DOHH2 (cell line): Measurements from ENCODE around the gene C19orf85.
A peak's percentile ranks its signal among the peaks of the same experiment; 100 is the strongest.

ENCODE experiments used
- H3F3A ChIP-seq: fragments of 200-600 bp; sonication (generic), shearing (Covaris generic); 2 replicates; pipeline ENCODE4 v1.6.0; 2016; ENCODE audit warnings: antibody characterized with exemption, mild to moderate bottlenecking; ENCODE audit not compliant: control insufficient read depth, insufficient read depth
- H3K27ac ChIP-seq: fragments of 200-600 bp; sonication (generic); 2 replicates; pipeline ENCODE4 v1.5.1; 2014; ENCODE audit warnings: low read depth, mild to moderate bottlenecking, low read length, moderate library complexity
- H3K27me3 ChIP-seq: fragments of 200-600 bp; sonication (generic); 2 replicates; pipeline ENCODE4 v1.6.1; 2014; ENCODE audit warnings: mild to moderate bottlenecking, low read length, mixed read lengths; ENCODE audit not compliant: control insufficient read depth
- H3K36me3 ChIP-seq: fragments of 200-600 bp; sonication (generic); 2 replicates; pipeline ENCODE4 v1.6.1; 2014; ENCODE audit warnings: mild to moderate bottlenecking, low read length, moderate library complexity, mixed read lengths; ENCODE audit not compliant: control insufficient read depth
- H3K4me1 ChIP-seq: fragments of 200-600 bp; sonication (generic); 2 replicates; pipeline ENCODE4 v1.6.1; 2014; ENCODE audit warnings: mild to moderate bottlenecking, low read length, mixed read lengths; ENCODE audit not compliant: control insufficient read depth
- H3K4me2 ChIP-seq: fragments of 200-600 bp; sonication (generic); 2 replicates; pipeline ENCODE4 v1.6.0; 2014; ENCODE audit warnings: mild to moderate bottlenecking, low read length, moderate library complexity
- H3K4me3 ChIP-seq: fragments of 200-600 bp; sonication (generic); 2 replicates; pipeline ENCODE4 v1.5.1; 2014; ENCODE audit warnings: mild to moderate bottlenecking, low read length, mixed read lengths
- H3K79me2 ChIP-seq: fragments of 200-600 bp; sonication (generic); 2 replicates; pipeline ENCODE4 v1.6.1; 2014; ENCODE audit warnings: mild to moderate bottlenecking, low read length, mixed read lengths; ENCODE audit not compliant: control insufficient read depth
- H3K9me2 ChIP-seq: fragments of 200-600 bp; sonication (generic); replicated peaks from 2 replicates; pipeline ENCODE4 v1.6.1; 2014; ENCODE audit warnings: mild to moderate bottlenecking, low read length, mixed read lengths; ENCODE audit not compliant: control insufficient read depth
- H3K9me3 ChIP-seq: fragments of 200-600 bp; sonication (generic); 2 replicates; pipeline ENCODE4 v1.6.1; 2014; ENCODE audit warnings: antibody characterized with exemption, low read length, mixed read lengths; ENCODE audit not compliant: control insufficient read depth, insufficient read depth
- H4K20me1 ChIP-seq: fragments of 200-600 bp; sonication (generic); 2 replicates; pipeline ENCODE4 v1.6.0; 2014; ENCODE audit warnings: low read depth, mild to moderate bottlenecking, antibody characterized with exemption, low read length, moderate library complexity; ENCODE audit not compliant: control insufficient read depth, insufficient read depth
- EZH2phosphoT487 ChIP-seq: fragments of 200-600 bp; sonication (generic); IDR thresholded peaks from 2 replicates; pipeline ENCODE4 v1.6.1; 2017; ENCODE audit warnings: borderline replicate concordance, mild to moderate bottlenecking, antibody characterized with exemption, low read length, moderate library complexity, mixed read lengths
- TF ChIP-seq, protein P1 (sequence below): fragments of 200-600 bp; sonication (generic); IDR thresholded peaks from one replicate; pipeline ENCODE4 v1.5.1; 2014; ENCODE audit warnings: antibody characterized with exemption, mild to moderate bottlenecking, low read depth, low read length; ENCODE audit not compliant: poor library complexity, severe bottlenecking

C19orf85 gene

DNA sequence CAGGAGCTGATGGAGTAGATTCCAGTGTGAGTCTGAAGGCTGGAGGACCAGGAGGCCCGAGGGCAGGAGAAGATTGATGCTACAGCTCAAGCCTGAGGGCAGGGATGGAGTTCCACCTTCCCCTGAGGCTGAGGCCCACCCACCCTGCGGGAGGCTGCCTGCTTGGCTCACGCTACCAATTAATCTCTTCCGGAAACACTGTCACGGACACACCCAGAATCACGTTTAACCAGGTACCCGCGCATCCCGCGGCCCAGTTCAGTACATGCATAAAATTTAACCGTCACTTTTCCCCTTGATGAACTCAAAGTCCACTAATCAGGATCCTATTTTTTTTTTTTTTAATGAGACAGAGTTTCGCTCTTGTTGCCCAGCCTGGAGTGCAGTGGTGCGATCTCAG lies 6.7 kb upstream of the C19orf85 start:
- Histone ChIP-seq H3K9me3 (no peaks in the 10 kb centered on the region), H3K4me2 (no peak overlapping the region), H3K36me3 (no peaks in the 10 kb centered on the region), H3F3A (no peaks in the 10 kb centered on the region), H3K4me3 (no peak overlapping the region), H3K27ac (no peak overlapping the region), H3K9me2 (no peaks in the 10 kb centered on the region), H4K20me1 (no peaks in the 10 kb centered on the region), H3K79me2 (no peaks in the 10 kb centered on the region), H3K27me3 (no peaks in the 10 kb centered on the region), H3K4me1 (peaks cover 19% of the 10 kb centered on the region)
- TF ChIP-seq, protein P1, sequence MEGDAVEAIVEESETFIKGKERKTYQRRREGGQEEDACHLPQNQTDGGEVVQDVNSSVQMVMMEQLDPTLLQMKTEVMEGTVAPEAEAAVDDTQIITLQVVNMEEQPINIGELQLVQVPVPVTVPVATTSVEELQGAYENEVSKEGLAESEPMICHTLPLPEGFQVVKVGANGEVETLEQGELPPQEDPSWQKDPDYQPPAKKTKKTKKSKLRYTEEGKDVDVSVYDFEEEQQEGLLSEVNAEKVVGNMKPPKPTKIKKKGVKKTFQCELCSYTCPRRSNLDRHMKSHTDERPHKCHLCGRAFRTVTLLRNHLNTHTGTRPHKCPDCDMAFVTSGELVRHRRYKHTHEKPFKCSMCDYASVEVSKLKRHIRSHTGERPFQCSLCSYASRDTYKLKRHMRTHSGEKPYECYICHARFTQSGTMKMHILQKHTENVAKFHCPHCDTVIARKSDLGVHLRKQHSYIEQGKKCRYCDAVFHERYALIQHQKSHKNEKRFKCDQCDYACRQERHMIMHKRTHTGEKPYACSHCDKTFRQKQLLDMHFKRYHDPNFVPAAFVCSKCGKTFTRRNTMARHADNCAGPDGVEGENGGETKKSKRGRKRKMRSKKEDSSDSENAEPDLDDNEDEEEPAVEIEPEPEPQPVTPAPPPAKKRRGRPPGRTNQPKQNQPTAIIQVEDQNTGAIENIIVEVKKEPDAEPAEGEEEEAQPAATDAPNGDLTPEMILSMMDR = no peak
- no peak for TF ChIP-seq EZH2phosphoT487

DNA sequence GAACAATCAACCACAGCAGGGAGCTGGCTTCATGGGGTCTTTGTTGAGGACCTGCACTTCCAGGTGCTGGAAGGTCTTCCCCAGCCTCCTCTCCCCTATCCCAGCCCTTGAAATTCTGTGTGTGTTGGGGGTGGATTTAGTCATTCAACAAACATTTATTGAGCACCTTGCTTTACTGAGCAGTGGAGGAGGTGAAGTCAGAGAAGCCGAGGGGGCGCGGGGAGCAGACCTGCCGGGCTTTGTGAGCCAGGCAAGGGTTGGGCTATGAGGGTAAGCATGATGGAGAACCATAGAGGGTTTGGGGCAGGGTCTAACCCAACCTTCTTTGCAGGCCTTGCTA lies 3.5 kb upstream of the C19orf85 start:
- no peaks in the 10 kb centered on the region for H3F3A ChIP-seq
- no peaks in the 10 kb centered on the region for H3K27me3 ChIP-seq
- H3K4me3 ChIP-seq = no peak overlapping the region
- H3K9me3 ChIP-seq = no peaks in the 10 kb centered on the region
- H3K4me1 ChIP-seq = peaks cover 5% of the 10 kb centered on the region; the same call in 1 of the 2 replicates
- no peak overlapping the region for H3K4me2 ChIP-seq
- H3K27ac ChIP-seq = no peak overlapping the region
- H3K36me3 ChIP-seq = no peaks in the 10 kb centered on the region
- TF ChIP-seq, protein P1 = peak; percentile 47
- TF ChIP-seq EZH2phosphoT487 = no peak
- H3K79me2 ChIP-seq = no peaks in the 10 kb centered on the region
- H4K20me1 ChIP-seq = no peaks in the 10 kb centered on the region
- H3K9me2 ChIP-seq = no peaks in the 10 kb centered on the region

DNA sequence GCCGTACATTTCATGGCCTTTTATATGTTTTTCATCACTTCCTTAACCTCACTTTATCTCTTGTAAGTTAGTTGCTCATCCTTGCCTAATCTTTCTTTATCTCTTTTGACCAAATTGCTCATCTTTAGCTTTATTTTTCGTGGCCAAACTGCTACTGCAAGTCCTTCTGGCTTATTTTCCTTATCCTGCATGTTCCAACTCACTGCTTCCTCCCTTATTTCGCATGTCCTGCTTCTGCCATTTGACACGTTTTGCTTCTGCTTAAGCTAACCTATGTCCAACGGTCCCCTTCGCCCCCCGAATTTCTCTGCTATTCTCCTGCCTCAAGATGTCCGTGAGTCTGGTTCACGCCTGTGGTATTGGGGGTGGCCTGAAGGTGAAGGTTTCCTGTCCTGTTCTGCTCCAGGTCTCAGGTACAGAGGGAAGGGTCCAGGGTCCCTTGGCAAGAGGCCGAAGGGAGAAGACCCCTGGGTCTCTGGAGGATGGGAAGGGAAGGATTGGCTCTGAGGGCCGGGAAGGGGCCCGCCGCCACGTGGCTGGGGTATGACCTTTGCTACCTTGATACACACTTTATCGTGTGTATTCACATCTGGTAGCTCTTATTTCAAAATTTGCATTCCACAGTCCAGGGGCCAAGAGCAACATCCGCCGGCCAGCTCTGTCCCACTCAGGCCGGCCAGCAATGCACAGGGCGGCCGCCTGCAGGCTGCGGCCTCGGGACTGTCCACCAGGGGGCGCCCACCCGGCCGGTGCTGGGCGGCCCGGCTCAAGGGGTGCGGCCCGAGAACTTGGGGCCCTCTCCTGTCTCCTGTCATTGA lies 2.9 kb upstream of the C19orf85 start:
- Histone ChIP-seq H3K79me2 (no peaks in the 10 kb centered on the region), H4K20me1 (no peaks in the 10 kb centered on the region), H3K4me2 (no peak overlapping the region), H3K4me3 (no peak overlapping the region), H3K9me2 (no peaks in the 10 kb centered on the region), H3K27me3 (no peaks in the 10 kb centered on the region), H3F3A (no peaks in the 10 kb centered on the region), H3K27ac (no peak overlapping the region), H3K4me1 (peaks cover 5% of the 10 kb centered on the region), H3K36me3 (no peaks in the 10 kb centered on the region), H3K9me3 (no peaks in the 10 kb centered on the region)
- TF ChIP-seq, protein P1 = peak; percentile 99
- no peak for TF ChIP-seq EZH2phosphoT487
